ENCODE results near the gene KIF7.

The KIF7 gene

GRCh38 chr15:89672221-89673164 is 17.2 kb upstream of the KIF7 start:
- Histone ChIP-seq H3K36me3 (no peaks in the 10 kb centered on the region), H3K4me3 (ENCODE audit: low read depth, low read length) (no peak overlapping the region)

GRCh38 chr15:89671687-89672086 is 16.4 kb upstream of the KIF7 start:
- no peaks in the 10 kb centered on the region for H3K9me3 ChIP-seq (ENCODE audit: severe bottlenecking)
- no peak for TF ChIP-seq CTCF (IDR thresholded peaks at IDR 0.05; ENCODE audit: low read depth, low read length)
- no peaks in the 10 kb centered on the region for H3K36me3 ChIP-seq
- H3K4me3 ChIP-seq (ENCODE audit: low read depth, low read length) = no peak overlapping the region
- no peak for DNase-seq
- no peaks in the 10 kb centered on the region for H3K27me3 ChIP-seq (ENCODE audit: insufficient read depth, low read depth, severe bottlenecking)
- H3K27ac ChIP-seq = no peak overlapping the region

More at GRCh38 chr15:89672221-89673164, 17.2 kb upstream of the KIF7 start:
- Histone ChIP-seq H3K27ac (no peak overlapping the region), H3K9me3 (ENCODE audit: severe bottlenecking) (no peaks in the 10 kb centered on the region), H3K27me3 (ENCODE audit: insufficient read depth, low read depth, severe bottlenecking) (no peaks in the 10 kb centered on the region)
- no peak for TF ChIP-seq CTCF (IDR thresholded peaks at IDR 0.05; ENCODE audit: low read depth, low read length)
- no peak for DNase-seq

GRCh38 chr15:89670971-89671560 is 15.8 kb upstream of the KIF7 start:
- Histone ChIP-seq H3K36me3 (no peaks in the 10 kb centered on the region), H3K9me3 (ENCODE audit: severe bottlenecking) (no peaks in the 10 kb centered on the region), H3K27ac (no peak overlapping the region), H3K27me3 (ENCODE audit: insufficient read depth, low read depth, severe bottlenecking) (no peaks in the 10 kb centered on the region), H3K4me3 (ENCODE audit: low read depth, low read length) (no peak overlapping the region)
- DNase-seq = no peak
- no peak for TF ChIP-seq CTCF (IDR thresholded peaks at IDR 0.05; ENCODE audit: low read depth, low read length)

GRCh38 chr15:89669941-89670340 is 14.7 kb upstream of the KIF7 start:
- no peak for DNase-seq
- no peak overlapping the region for H3K27ac ChIP-seq
- H3K9me3 ChIP-seq (ENCODE audit: severe bottlenecking) = no peaks in the 10 kb centered on the region
- no peaks in the 10 kb centered on the region for H3K36me3 ChIP-seq
- TF ChIP-seq CTCF (IDR thresholded peaks at IDR 0.05; ENCODE audit: low read depth, low read length) = no peak
- no peak overlapping the region for H3K4me3 ChIP-seq (ENCODE audit: low read depth, low read length)
- H3K27me3 ChIP-seq (ENCODE audit: insufficient read depth, low read depth, severe bottlenecking) = peaks cover 1% of the 10 kb centered on the region

- DNase-seq = no peak
- no peak for TF ChIP-seq CTCF (IDR thresholded peaks at IDR 0.05; ENCODE audit: low read depth, low read length)
- no peaks in the 10 kb centered on the region for H3K36me3 ChIP-seq
- H3K27me3 ChIP-seq (ENCODE audit: insufficient read depth, low read depth, severe bottlenecking) = peaks cover 3% of the 10 kb centered on the region
- no peaks in the 10 kb centered on the region for H3K9me3 ChIP-seq (ENCODE audit: severe bottlenecking)
- H3K27ac ChIP-seq = no peak overlapping the region
- no peak overlapping the region for H3K4me3 ChIP-seq (ENCODE audit: low read depth, low read length)
Measured at GRCh38 chr15:89669309-89669865, 14.1 kb upstream of the KIF7 start.
